H1 (cell line): Measurements from ENCODE around the gene PLAC9. TPM values are rescaled to one million over a fixed set of nuclear protein-coding genes. Genes with fewer than 3 reads are reported as not detected.

Source experiments
- CTCF ChIA-PET: fragments of 300-600 bp; sonication (Branson Sonifier 250); formaldehyde crosslinking; loops from one replicate; lab custom pipeline; 2021; ENCODE audit not compliant: partially characterized antibody; lab: Charles Lee
- POLR2A ChIA-PET: fragments of 300-600 bp; sonication (Branson Sonifier 250); formaldehyde crosslinking; loops from one replicate; lab custom pipeline; 2021; ENCODE audit warnings: inconsistent platforms; ENCODE audit not compliant: partially characterized antibody; lab: Charles Lee
- DNase-seq, 2 experiments: peaks; one replicate each; pipeline versions ENCODE4 v3.0.0 to v3.0.0-alpha.2; 2010 to 2022; ENCODE audit warnings: low spot score in 2 of 2, low read depth in 1 of 2, mixed read lengths in 1 of 2
- FAIRE-seq: peaks from 2 replicates; lab custom pipeline; 2011; peaks lifted over from hg19 to GRCh38; lab: Jason Lieb, UNC
- H2AFZ ChIP-seq: 2 replicates; pipeline ENCODE4 v1.8.1; 2012; ENCODE audit warnings: low read length, inconsistent platforms
- H2AK5ac ChIP-seq: 2 replicates; pipeline ENCODE4 v1.6.1; 2013; ENCODE audit warnings: low read depth, low read length
- H2BK120ac ChIP-seq: replicated peaks from 2 replicates; pipeline ENCODE3; 2013; ENCODE audit warnings: low read depth, low read length, inconsistent platforms
- H2BK12ac ChIP-seq: 2 replicates; pipeline ENCODE4 v1.6.1; 2013; ENCODE audit warnings: low read depth, low read length
- H2BK15ac ChIP-seq: 2 replicates; pipeline ENCODE4 v1.6.1; 2013; ENCODE audit warnings: low read length
- H2BK20ac ChIP-seq: 2 replicates; pipeline ENCODE4 v1.6.1; 2013; ENCODE audit warnings: low read length
- H2BK5ac ChIP-seq: 2 replicates; pipeline ENCODE4 v1.6.1; 2013; ENCODE audit warnings: low read depth, low read length
- H3K14ac ChIP-seq: 2 replicates; pipeline ENCODE4 v1.6.1; 2013; ENCODE audit warnings: inconsistent platforms; ENCODE audit not compliant: insufficient read length
- H3K18ac ChIP-seq: 2 replicates; pipeline ENCODE4 v1.6.1; 2013; ENCODE audit warnings: low read length; ENCODE audit errors: extremely low read depth
- H3K23ac ChIP-seq: 2 replicates; pipeline ENCODE4 v1.6.1; 2013; ENCODE audit warnings: inconsistent platforms; ENCODE audit not compliant: insufficient read length
- H3K23me2 ChIP-seq: 2 replicates; pipeline ENCODE4 v1.6.1; 2013; ENCODE audit warnings: low read depth, low read length
- H3K27ac ChIP-seq: 2 replicates; pipeline ENCODE4 v1.6.1; 2011; ENCODE audit warnings: low read depth, low read length, inconsistent platforms
- H3K27me3 ChIP-seq, 4 experiments: replicated peaks in 1 of 4; 1 replicate in 1 of 4; 2 replicates in 3 of 4; pipeline versions ENCODE4 v1.6.1 to v1.8.1; 2011 to 2013; ENCODE audit warnings: low read length in 3 of 4, mild to moderate bottlenecking in 3 of 4, inconsistent platforms in 2 of 4, mixed read lengths in 2 of 4, moderate library complexity in 1 of 4; ENCODE audit not compliant: control insufficient read depth in 3 of 4, insufficient read depth in 3 of 4; ENCODE audit errors: extremely low read depth in 1 of 4
- H3K36me3 ChIP-seq, 4 experiments: 2 replicates each; pipeline versions ENCODE4 v1.6.1 to v1.8.1; 2011 to 2013; ENCODE audit warnings: mild to moderate bottlenecking in 4 of 4, low read length in 3 of 4, moderate library complexity in 2 of 4, control low read depth in 1 of 4, inconsistent platforms in 1 of 4; ENCODE audit not compliant: insufficient read depth in 4 of 4, control insufficient read depth in 2 of 4
- H3K4ac ChIP-seq: replicated peaks from 2 replicates; pipeline ENCODE3; 2013; ENCODE audit warnings: low read length, low read depth, mixed read lengths, inconsistent platforms; ENCODE audit not compliant: insufficient read length
- H3K4me1 ChIP-seq, 4 experiments: replicated peaks in 1 of 4; 1 replicate in 1 of 4; 2 replicates in 3 of 4; pipeline versions ENCODE4 v1.6.1 to v1.8.1; 2011 to 2013; ENCODE audit warnings: low read length in 3 of 4, inconsistent platforms in 2 of 4, mixed read lengths in 1 of 4; ENCODE audit not compliant: insufficient read depth in 4 of 4, control insufficient read depth in 3 of 4
- H3K4me2 ChIP-seq, 2 experiments: 2 replicates each; pipeline versions ENCODE4 v1.6.1 to v1.8.1; 2011 to 2013; ENCODE audit warnings: low read depth in 2 of 2, low read length in 2 of 2, control low read depth in 1 of 2, inconsistent platforms in 1 of 2, mild to moderate bottlenecking in 1 of 2; ENCODE audit not compliant: insufficient read depth in 1 of 2
- H3K4me3 ChIP-seq, 4 experiments: fragments of 200-600, 300-600 bp in 1 of 4; sonication (generic), shearing (Covaris generic), sonication (Bioruptor Twin) in 1 of 4; 2 replicates each; pipeline versions ENCODE4 v1.5.1 to v1.8.1; 2011 to 2016; ENCODE audit warnings: low read length in 4 of 4, low read depth in 3 of 4, control low read depth in 2 of 4, inconsistent platforms in 2 of 4, mild to moderate bottlenecking in 2 of 4, mixed read lengths in 1 of 4, moderate library complexity in 1 of 4; ENCODE audit not compliant: insufficient read depth in 2 of 4; ENCODE audit errors: extremely low read depth in 1 of 4
- H3K56ac ChIP-seq: replicated peaks from 2 replicates; pipeline ENCODE3; 2013; ENCODE audit warnings: low read depth, mild to moderate bottlenecking, mixed read lengths, low read length, inconsistent platforms; ENCODE audit not compliant: insufficient read length
- H3K79me1 ChIP-seq: 2 replicates; pipeline ENCODE4 v1.6.1; 2013; ENCODE audit warnings: low read depth, low read length, control low read depth
- H3K79me2 ChIP-seq, 2 experiments: 2 replicates each; pipeline versions ENCODE4 v1.6.1 to v1.8.1; 2012 to 2013; ENCODE audit warnings: low read length in 2 of 2, mild to moderate bottlenecking in 2 of 2, inconsistent platforms in 1 of 2; ENCODE audit not compliant: insufficient read depth in 2 of 2, control insufficient read depth in 1 of 2
- H3K9ac ChIP-seq, 4 experiments: replicated peaks in 1 of 4; 1 replicate in 1 of 4; 2 replicates in 3 of 4; pipeline versions ENCODE4 v1.6.1 to v1.8.1; 2011 to 2013; ENCODE audit warnings: low read depth in 3 of 4, low read length in 3 of 4, control low read depth in 2 of 4, mild to moderate bottlenecking in 2 of 4, moderate library complexity in 2 of 4, inconsistent platforms in 1 of 4; ENCODE audit errors: extremely low read depth in 1 of 4
- H3K9me3 ChIP-seq, 2 experiments: 2 replicates each; pipeline versions ENCODE4 v1.6.1 to v1.8.1; 2012 to 2013; ENCODE audit warnings: mild to moderate bottlenecking in 2 of 2, moderate library complexity in 2 of 2, control low read depth in 1 of 2, inconsistent platforms in 1 of 2, low read depth in 1 of 2, low read length in 1 of 2, mixed read lengths in 1 of 2; ENCODE audit not compliant: insufficient read depth in 2 of 2
- H4K20me1 ChIP-seq, 2 experiments: replicated peaks in 1 of 2; 2 replicates each; pipeline versions ENCODE3 to v1.8.1; 2011 to 2013; ENCODE audit warnings: inconsistent platforms in 2 of 2, low read length in 2 of 2, mild to moderate bottlenecking in 1 of 2; ENCODE audit not compliant: insufficient read depth in 2 of 2, control insufficient read depth in 1 of 2
- H4K5ac ChIP-seq: 2 replicates; pipeline ENCODE4 v1.6.1; 2013; ENCODE audit warnings: low read length, low read depth, mixed read lengths, inconsistent platforms; ENCODE audit not compliant: insufficient read length
- H4K8ac ChIP-seq: 2 replicates; pipeline ENCODE4 v1.8.0; 2013; ENCODE audit warnings: mild to moderate bottlenecking, moderate library complexity, low read length, inconsistent platforms; ENCODE audit not compliant: insufficient read depth; ENCODE audit errors: extremely low read depth
- H4K91ac ChIP-seq: replicated peaks from 2 replicates; pipeline ENCODE3; 2013; ENCODE audit warnings: low read length, mixed read lengths, inconsistent platforms; ENCODE audit not compliant: insufficient read length
- BACH1 ChIP-seq: IDR thresholded peaks from 2 replicates; pipeline ENCODE4 v1.6.1; 2012; ENCODE audit warnings: low read length, improper control_type of control experiment
- BCL11A ChIP-seq, 2 experiments: IDR thresholded peaks; one replicate each; pipeline ENCODE4 v1.6.1; 2011; ENCODE audit warnings: low read depth in 2 of 2, low read length in 2 of 2, mild to moderate bottlenecking in 2 of 2
- CBX5 ChIP-seq: fragments of 300-800, 300-1000 bp; sonication (generic); IDR thresholded peaks from 2 replicates; pipeline ENCODE4 v1.7.1; 2016; ENCODE audit warnings: antibody characterized with exemption, low read length, low read depth
- CHD2 ChIP-seq: IDR thresholded peaks from 2 replicates; pipeline ENCODE4 v1.6.1; 2012; ENCODE audit warnings: low read length, improper control_type of control experiment
- GTF2F1 ChIP-seq: IDR thresholded peaks from 2 replicates; pipeline ENCODE4 v1.6.1; 2012; ENCODE audit warnings: low read depth, low read length, improper control_type of control experiment, borderline replicate concordance
- NANOG ChIP-seq: IDR thresholded peaks from 2 replicates; pipeline ENCODE4 v1.6.1; 2011; ENCODE audit warnings: low read length, low read depth, mild to moderate bottlenecking, inconsistent platforms; ENCODE audit not compliant: insufficient read depth, poor library complexity, severe bottlenecking
- RAD21 ChIP-seq, 2 experiments: IDR thresholded peaks in 1 of 2; conservative IDR thresholded peaks in 1 of 2; 2 replicates each; pipeline ENCODE4 v1.6.1; 2011; ENCODE audit warnings: low read depth in 2 of 2, low read length in 2 of 2, improper control_type of control experiment in 1 of 2, inconsistent platforms in 1 of 2, mild to moderate bottlenecking in 1 of 2, moderate library complexity in 1 of 2
- RBBP5 ChIP-seq: IDR thresholded peaks from 2 replicates; pipeline ENCODE4 v1.7.1; 2012; ENCODE audit warnings: low read depth, mild to moderate bottlenecking, inconsistent platforms, low read length, moderate library complexity, borderline replicate concordance
- SIRT6 ChIP-seq: IDR thresholded peaks from one replicate; pipeline ENCODE4 v1.7.1; 2012; ENCODE audit warnings: low read length, inconsistent platforms
- SUZ12 ChIP-seq: fragments of 200-600 bp; sonication (generic); IDR thresholded peaks from 2 replicates; pipeline ENCODE4 v1.6.1; 2012; ENCODE audit warnings: mild to moderate bottlenecking, inconsistent platforms, low read length, moderate library complexity, mixed read lengths
- WGBS, 2 experiments: shearing (Covaris generic) in 1 of 2; methylation state at CpG; one replicate each; pipeline versions ENCODE4 v1.1.6 to v1.1.7; 2013 to 2015; ENCODE audit warnings: low lambda C conversion rate in 2 of 2, mixed read lengths in 2 of 2, inconsistent platforms in 1 of 2, low coverage in 1 of 2, missing lambda C conversion rate in 1 of 2; ENCODE audit not compliant: insufficient replicate concordance in 2 of 2, insufficient coverage in 1 of 2, insufficient read length in 1 of 2; ENCODE audit errors: extremely low coverage in 1 of 2, missing lambda C conversion rate in 1 of 2; 5-methylcytosine and 5-hydroxymethylcytosine counted together
- polyA plus RNA-seq, 7 experiments: library from polyadenylated mRNA; depleted of rRNA in 3 of 7; stranded (reverse) in 5 of 7; unstranded in 2 of 7; fragments of >200 nt in 5 of 7; fragments of 200-250 nt in 2 of 7; gene quantifications; 1 replicate in 5 of 7; 2 replicates in 1 of 7; 4 replicates in 1 of 7; pipeline versions ENCODE4 v1.2.1 to v1.2.3, GENCODE V29; 2011 to 2013; ENCODE audit warnings: missing spikeins in 2 of 7, mixed read lengths in 2 of 7
- total RNA-seq: library from RNA; stranded (reverse); fragmentation: NEBNext Ultra II Directional; extraction: Animal tissue kit (Norgen Biotek cat#: 25700); gene quantifications from 2 replicates; pipeline ENCODE4 v1.2.1, GENCODE V29; 2021
- TF ChIP-seq, protein P1 (sequence below): IDR thresholded peaks from 2 replicates; pipeline ENCODE4 v1.6.1; 2011; ENCODE audit warnings: low read depth, mild to moderate bottlenecking, low read length; ENCODE audit not compliant: insufficient read depth
- TF ChIP-seq, protein P2 (sequence below): IDR thresholded peaks from 2 replicates; pipeline ENCODE4 v1.6.1; 2012; ENCODE audit warnings: inconsistent platforms

PLAC9 gene
- total and polyA plus RNA-seq, 2 of the 8 experiments (the other 6 are each of a cell fraction or from before 2014, with no cell fraction given): 8.4 to 16.7 TPM

DNA sequence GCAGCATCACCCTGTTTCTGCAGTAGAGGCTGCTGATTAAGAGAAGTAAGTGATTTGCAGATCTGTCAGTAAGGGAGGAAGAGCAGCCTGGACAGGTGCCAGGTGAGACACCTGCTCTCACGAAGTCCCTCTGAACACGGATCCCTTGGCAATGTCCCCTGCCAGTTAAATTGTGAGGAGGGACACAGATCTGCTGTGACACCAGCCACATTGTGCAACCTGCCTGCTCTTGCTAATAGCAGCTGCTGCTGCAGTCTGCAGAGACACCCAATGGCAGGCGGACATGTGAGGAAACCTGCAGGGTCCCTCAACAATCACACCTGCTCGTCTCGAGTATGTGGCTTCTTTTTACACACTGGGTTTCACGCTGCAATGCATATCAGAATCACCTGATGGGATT, 40.9 kb downstream of the PLAC9 start:
- Histone ChIP-seq H3K36me3 (no peaks in the 10 kb centered on the region), H3K4me1 (peaks cover 4 to 18% (median 9%) of the 10 kb centered on the region in 4 experiments), H4K91ac (no peak overlapping the region), H3K23me2 (no peaks in the 10 kb centered on the region), H3K14ac (no peak overlapping the region), H2AK5ac (no peak overlapping the region), H3K56ac (no peak overlapping the region), H2BK5ac (no peak overlapping the region; the same call in 1 of the 2 replicates), H3K79me2 (no peaks in the 10 kb centered on the region), H3K27ac (no peak overlapping the region), H2BK12ac (no peak overlapping the region), H2BK15ac (no peak overlapping the region), H3K4me3 (no peak overlapping the region), H2BK120ac (no peak overlapping the region), H2AFZ (no peak overlapping the region), H3K27me3 (no peaks in the 10 kb centered on the region), H2BK20ac (no peak overlapping the region), H4K5ac (no peak overlapping the region), H4K8ac (no peak overlapping the region), H4K20me1 (peaks cover 2 to 4% of the 10 kb centered on the region in 2 experiments), H3K9ac (no peak overlapping the region), H3K4me2 (no peak overlapping the region), H3K79me1 (peaks cover 4% of the 10 kb centered on the region), H3K9me3 (no peaks in the 10 kb centered on the region), H3K18ac (no peak overlapping the region), H3K4ac (no peak overlapping the region), H3K23ac (no peak overlapping the region)
- CTCF ChIA-PET: interaction anchor here (1.1 to 7.8 kb wide), 5 partner anchors 10 to 49 kb away, joined by 3 to 66 read pairs (median 9); partner anchors contain the start of gene ANXA11
- no peak for FAIRE-seq
- POLR2A ChIA-PET: interaction anchor here (1.6 to 2.6 kb wide), 2 partner anchors 12 to 31 kb away, joined by 5 to 8 read pairs; partner anchors contain the start of gene ANXA11
- 82% methylated on average over 6 of the region's 6 CpGs; no CpG with 5 or more reads in 1 of the 2 experiments for WGBS, 2 experiments
- no peak for DNase-seq
- TF ChIP-seq NANOG (no peak), BACH1 (no peak), RAD21 (IDR thresholded peaks at IDR 0.05 in 1 of 2, conservative IDR thresholded peaks at IDR 0.05 in 1 of 2; ENCODE audit: low read depth in 2 of 2, low read length in 2 of 2) (no peak), CBX5 (no peak), SIRT6 (no peak), SUZ12 (no peak), GTF2F1 (no peak), CHD2 (no peak), BCL11A (IDR thresholded peaks at IDR 0.05; ENCODE audit: low read depth in 2 of 2, low read length in 2 of 2) (no peak), RBBP5 (no peak)
- TF ChIP-seq, protein P1, sequence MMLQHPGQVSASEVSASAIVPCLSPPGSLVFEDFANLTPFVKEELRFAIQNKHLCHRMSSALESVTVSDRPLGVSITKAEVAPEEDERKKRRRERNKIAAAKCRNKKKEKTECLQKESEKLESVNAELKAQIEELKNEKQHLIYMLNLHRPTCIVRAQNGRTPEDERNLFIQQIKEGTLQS: no peak
- TF ChIP-seq, protein P2, sequence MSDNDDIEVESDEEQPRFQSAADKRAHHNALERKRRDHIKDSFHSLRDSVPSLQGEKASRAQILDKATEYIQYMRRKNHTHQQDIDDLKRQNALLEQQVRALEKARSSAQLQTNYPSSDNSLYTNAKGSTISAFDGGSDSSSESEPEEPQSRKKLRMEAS: no peak
